ENCODE measurements around the gene LGALS1.

Gene LGALS1

GRCh38 chr22:37725551-37726240 lies 50.3 kb downstream of the LGALS1 start:
- DNase-seq (ENCODE audit: low spot score): no peak

- no peak for DNase-seq (ENCODE audit: low spot score)
These were observed 50.9 kb downstream of the LGALS1 start for GRCh38 chr22:37726241-37726887.

GRCh38 chr22:37728620-37729019 lies 53.2 kb downstream of the LGALS1 start:
- DNase-seq (ENCODE audit: low spot score): no peak

All from CD4-positive, alpha-beta T cell treated with Interleukin-2 at 100 ng/mL for 4 hours (primary cell).